ENCODE measurements around the gene PHF11. TPM values are rescaled to one million over a fixed set of nuclear protein-coding genes. Genes with fewer than 3 reads are reported as not detected.

The PHF11 gene
- total RNA-seq, 1 donor from 2014 or later, result 15.1 TPM

DNA sequence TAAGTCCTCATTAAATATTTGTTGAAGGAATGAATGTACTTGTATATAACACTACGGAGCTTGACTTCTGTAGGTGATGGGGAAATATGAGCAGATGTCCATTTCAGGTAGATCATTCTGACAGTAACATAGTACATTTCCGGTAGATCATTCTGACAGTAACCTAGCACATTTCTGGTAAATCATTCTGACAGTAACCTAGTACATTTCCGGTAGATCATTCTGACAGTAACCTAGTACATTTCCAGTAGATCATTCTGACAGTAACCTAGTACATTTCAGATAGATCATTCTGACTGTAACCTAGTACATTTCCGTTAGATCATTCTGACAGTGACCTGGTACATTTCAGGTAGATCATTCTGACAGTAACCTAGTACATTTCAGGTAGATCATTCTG is 2.5 kb downstream of the PHF11 start:
- Histone ChIP-seq H3K27me3 (ENCODE audit: low read depth) (no peaks in the 10 kb centered on the region), H3K4me3 (no peak overlapping the region), H3K36me3 (no peaks in the 10 kb centered on the region), H3K9me3 (replicated peaks) (no peaks in the 10 kb centered on the region), H3K4me1 (peaks cover 25% of the 10 kb centered on the region), H3K27ac (replicated peaks) (no peak overlapping the region)
- intact Hi-C loops (cut with micrococcal nuclease), result no loop called here
- TF ChIP-seq, protein P1, sequence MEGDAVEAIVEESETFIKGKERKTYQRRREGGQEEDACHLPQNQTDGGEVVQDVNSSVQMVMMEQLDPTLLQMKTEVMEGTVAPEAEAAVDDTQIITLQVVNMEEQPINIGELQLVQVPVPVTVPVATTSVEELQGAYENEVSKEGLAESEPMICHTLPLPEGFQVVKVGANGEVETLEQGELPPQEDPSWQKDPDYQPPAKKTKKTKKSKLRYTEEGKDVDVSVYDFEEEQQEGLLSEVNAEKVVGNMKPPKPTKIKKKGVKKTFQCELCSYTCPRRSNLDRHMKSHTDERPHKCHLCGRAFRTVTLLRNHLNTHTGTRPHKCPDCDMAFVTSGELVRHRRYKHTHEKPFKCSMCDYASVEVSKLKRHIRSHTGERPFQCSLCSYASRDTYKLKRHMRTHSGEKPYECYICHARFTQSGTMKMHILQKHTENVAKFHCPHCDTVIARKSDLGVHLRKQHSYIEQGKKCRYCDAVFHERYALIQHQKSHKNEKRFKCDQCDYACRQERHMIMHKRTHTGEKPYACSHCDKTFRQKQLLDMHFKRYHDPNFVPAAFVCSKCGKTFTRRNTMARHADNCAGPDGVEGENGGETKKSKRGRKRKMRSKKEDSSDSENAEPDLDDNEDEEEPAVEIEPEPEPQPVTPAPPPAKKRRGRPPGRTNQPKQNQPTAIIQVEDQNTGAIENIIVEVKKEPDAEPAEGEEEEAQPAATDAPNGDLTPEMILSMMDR (IDR thresholded peaks at IDR 0.05; ENCODE audit: borderline replicate concordance), result no peak
- no peak for DNase-seq

DNA sequence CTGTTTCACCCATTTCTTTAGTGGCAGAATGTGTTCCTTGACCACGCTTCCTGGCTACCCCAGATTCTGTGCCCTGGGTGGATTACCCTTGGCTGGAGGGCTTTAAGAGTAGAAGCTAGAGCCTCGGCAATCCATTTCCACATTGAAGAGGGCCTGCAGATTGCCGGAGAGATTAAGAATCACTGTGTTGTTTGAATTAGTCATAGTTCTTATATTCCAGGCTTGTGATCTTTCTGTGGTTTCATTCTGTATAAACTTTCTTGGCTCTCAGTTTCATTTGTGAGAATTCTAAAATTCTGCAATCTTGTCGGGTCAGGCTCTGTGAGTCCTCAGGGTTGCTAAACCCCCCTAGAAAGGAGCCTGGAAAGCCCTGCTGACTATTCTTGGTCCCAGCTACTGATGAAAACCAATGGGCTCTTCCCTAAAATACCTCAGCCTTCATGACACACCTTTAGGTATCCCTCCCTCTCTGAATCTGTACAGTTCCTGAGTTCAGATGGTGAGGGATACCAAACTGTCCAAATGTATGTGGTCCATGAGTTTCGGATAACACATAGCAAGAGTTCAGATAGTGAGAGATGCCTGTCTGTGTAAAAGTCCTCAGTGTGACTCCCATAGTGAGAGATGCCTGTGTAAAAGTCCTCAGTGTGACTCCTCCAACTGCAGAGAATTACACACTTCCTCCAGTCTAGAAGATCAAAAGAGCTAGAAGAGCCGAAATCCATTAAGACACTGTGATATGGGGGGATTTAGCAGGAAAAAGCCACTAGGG is 4.3 kb downstream of the PHF11 start:
- TF ChIP-seq, protein P1 (IDR thresholded peaks at IDR 0.05; ENCODE audit: borderline replicate concordance), result no peak
- H3K27me3 ChIP-seq (ENCODE audit: low read depth), result no peaks in the 10 kb centered on the region
- intact Hi-C loops (cut with micrococcal nuclease), result no loop called here
- H3K36me3 ChIP-seq, result no peaks in the 10 kb centered on the region
- H3K9me3 ChIP-seq (replicated peaks), result no peaks in the 10 kb centered on the region
- H3K4me1 ChIP-seq, result peaks cover 17% of the 10 kb centered on the region
- DNase-seq, result no peak
- H3K4me3 ChIP-seq, result no peak overlapping the region
- no peak overlapping the region for H3K27ac ChIP-seq (replicated peaks)

DNA sequence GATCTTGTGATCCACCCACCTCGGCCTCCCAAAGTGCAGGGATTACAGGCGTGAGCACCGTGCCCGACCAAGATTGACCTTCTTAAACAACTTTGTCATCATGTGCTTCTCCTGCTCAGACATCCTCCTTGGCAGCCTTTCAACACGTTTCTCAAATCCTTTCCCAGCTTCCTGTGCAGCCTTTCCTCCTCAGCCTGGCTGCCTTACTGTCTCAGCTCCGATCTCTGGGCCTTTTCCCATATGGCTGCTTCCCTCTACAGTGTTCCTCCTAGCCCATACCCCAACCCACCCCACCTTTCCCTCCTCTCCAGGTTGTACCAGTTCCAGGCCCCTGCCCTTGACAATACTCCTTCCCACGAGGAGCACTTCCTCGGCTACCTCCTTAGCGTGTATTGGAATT is 7.2 kb downstream of the PHF11 start:
- Histone ChIP-seq H3K4me1 (peaks cover 7% of the 10 kb centered on the region), H3K36me3 (peaks cover 7% of the 10 kb centered on the region), H3K27me3 (ENCODE audit: low read depth) (no peaks in the 10 kb centered on the region), H3K9me3 (replicated peaks) (no peaks in the 10 kb centered on the region), H3K27ac (replicated peaks) (no peak overlapping the region), H3K4me3 (no peak overlapping the region)
- intact Hi-C loops (cut with micrococcal nuclease), result no loop called here
- TF ChIP-seq, protein P1 (IDR thresholded peaks at IDR 0.05; ENCODE audit: borderline replicate concordance), result no peak
- DNase-seq, result no peak

DNA sequence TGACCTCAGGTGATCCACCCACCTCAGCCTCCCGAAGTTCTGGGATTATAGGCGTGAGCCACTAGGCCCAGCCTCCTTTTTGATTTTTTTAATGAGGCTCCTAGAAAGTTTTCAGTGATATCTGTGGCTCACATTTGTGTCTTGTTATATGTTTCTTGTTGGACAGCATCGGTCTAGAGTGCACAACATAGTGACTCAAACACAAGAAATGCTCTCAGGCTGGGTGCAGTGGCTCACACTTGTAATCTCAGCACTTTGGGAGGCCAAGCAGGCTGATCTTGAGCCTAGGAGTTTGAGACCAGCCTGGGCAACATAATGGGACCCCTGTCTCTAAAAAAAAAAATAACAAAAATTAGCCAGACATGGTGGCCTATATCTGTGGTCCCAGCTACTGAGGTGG is 8.2 kb downstream of the PHF11 start:
- no peak overlapping the region for H3K4me3 ChIP-seq
- no peaks in the 10 kb centered on the region for H3K27me3 ChIP-seq (ENCODE audit: low read depth)
- no peak overlapping the region for H3K27ac ChIP-seq (replicated peaks)
- peaks cover 7% of the 10 kb centered on the region for H3K4me1 ChIP-seq
- H3K9me3 ChIP-seq (replicated peaks), result no peaks in the 10 kb centered on the region
- intact Hi-C loops (cut with micrococcal nuclease), result no loop called here
- no peak for DNase-seq
- TF ChIP-seq, protein P1 (IDR thresholded peaks at IDR 0.05; ENCODE audit: borderline replicate concordance), result no peak
- peaks cover 8% of the 10 kb centered on the region for H3K36me3 ChIP-seq

DNA sequence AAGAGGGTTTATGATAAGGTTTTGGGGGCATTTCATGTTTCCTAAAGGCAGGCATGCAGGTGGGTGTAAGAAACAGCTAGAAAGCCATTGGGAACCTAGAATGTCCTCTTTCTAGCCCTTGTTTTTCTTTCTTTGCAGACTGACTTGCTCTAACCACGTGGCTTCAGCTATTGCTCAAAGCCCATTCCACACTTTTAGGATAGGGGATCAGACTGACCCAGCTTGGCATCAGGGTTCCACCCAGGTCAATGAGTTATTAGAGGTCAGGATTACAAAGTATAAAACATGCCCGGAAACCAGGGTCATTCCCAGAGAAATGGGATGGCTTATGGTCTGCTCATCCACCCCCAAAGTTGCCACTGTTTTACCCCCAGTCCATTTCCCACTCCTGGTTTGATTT is 16.8 kb downstream of the PHF11 start:
- H3K4me3 ChIP-seq, result no peak overlapping the region
- no peaks in the 10 kb centered on the region for H3K9me3 ChIP-seq (replicated peaks)
- no peak overlapping the region for H3K27ac ChIP-seq (replicated peaks)
- intact Hi-C loops (cut with micrococcal nuclease), result no loop called here
- DNase-seq, result no peak
- peaks cover 5% of the 10 kb centered on the region for H3K4me1 ChIP-seq
- H3K36me3 ChIP-seq, result peaks cover 52% of the 10 kb centered on the region
- H3K27me3 ChIP-seq (ENCODE audit: low read depth), result no peaks in the 10 kb centered on the region
- TF ChIP-seq, protein P1 (IDR thresholded peaks at IDR 0.05; ENCODE audit: borderline replicate concordance), result no peak
